Endometrial microvascular endothelial cells (primary cell): ENCODE results near the gene CCR7. TPM values are rescaled to one million over a fixed set of nuclear protein-coding genes. Genes with fewer than 3 reads are reported as not detected.

Experiments
- in situ Hi-C: cut with HindIII; loops from 2 replicates; pipeline ENCODE4 v1.10.0; 2017; ENCODE audit warnings: low sequenced_read_pairs, low pct_unique_long_range_greater_than_20kb; ENCODE audit errors: inconsistent ontology term
- total RNA-seq: library from RNA; depleted of rRNA; stranded (reverse); fragments of >200 nt; gene quantifications from one replicate; pipeline ENCODE4 v1.2.3, GENCODE V29; 2015; ENCODE audit errors: inconsistent ontology term

CCR7 gene
- total RNA-seq, 1 donor from 2014 or later, result not detected

DNA sequence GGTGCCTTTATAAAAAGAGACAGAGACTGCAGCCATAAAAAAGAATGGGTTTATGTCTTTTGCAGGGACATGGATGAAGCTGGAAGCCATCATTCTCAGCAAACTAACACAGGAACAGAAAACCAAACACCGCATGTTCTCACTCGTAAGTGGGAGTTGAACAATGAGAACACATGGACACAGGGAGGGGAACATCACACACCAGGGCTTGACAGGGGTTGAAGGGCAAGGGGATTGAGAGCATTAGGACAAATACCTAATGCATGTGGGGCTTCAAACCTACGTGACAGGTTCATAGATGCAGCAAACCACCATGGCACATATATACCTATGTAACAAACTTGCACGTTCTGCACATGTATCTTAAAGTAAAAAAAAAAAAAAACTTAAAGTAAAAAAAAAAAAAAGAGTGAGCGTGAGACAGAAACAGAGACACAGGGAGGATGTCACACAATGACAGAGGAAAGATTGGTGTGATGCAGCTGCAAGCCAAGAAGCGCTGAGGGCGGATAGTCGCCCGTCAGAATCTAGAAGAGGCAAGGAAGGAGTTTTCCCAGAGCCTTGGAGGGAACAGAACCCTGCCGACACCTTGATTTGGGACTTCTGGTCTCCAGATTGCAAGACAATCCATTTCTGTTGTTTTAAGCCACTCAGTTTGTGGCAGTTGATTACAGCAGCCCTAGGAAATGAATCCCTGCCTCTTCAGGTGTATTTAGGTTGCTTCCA is 36.4 kb downstream of the CCR7 start:
- in situ Hi-C loops, result no loop called here

- in situ Hi-C loops, result no loop called here
These were observed 38.6 kb downstream of the CCR7 start for GRCh38 chr17:40526668-40527067.

GRCh38 chr17:40525294-40525693 is 40.0 kb downstream of the CCR7 start:
- in situ Hi-C loops, result no loop called here

GRCh38 chr17:40524243-40524965 is 40.9 kb downstream of the CCR7 start:
- in situ Hi-C loops, result no loop called here

DNA sequence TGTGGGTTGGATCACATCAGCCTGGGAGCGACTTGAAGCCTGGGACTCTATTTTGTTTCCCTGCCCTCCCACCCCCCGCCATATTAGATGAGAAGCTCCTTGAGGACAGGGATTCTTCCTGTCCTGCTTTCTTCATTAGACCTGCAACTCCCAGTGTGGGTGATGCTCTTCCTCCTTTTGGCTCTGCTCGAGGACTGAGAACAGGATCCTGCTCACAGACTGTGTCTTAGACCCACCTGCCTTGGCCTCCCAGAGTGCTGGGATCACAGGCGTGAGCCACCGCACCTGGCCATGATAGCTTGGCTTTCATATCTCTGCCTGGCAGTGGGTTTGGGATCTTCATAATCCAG is 42.3 kb downstream of the CCR7 start:
- in situ Hi-C loops, result no loop called here

DNA sequence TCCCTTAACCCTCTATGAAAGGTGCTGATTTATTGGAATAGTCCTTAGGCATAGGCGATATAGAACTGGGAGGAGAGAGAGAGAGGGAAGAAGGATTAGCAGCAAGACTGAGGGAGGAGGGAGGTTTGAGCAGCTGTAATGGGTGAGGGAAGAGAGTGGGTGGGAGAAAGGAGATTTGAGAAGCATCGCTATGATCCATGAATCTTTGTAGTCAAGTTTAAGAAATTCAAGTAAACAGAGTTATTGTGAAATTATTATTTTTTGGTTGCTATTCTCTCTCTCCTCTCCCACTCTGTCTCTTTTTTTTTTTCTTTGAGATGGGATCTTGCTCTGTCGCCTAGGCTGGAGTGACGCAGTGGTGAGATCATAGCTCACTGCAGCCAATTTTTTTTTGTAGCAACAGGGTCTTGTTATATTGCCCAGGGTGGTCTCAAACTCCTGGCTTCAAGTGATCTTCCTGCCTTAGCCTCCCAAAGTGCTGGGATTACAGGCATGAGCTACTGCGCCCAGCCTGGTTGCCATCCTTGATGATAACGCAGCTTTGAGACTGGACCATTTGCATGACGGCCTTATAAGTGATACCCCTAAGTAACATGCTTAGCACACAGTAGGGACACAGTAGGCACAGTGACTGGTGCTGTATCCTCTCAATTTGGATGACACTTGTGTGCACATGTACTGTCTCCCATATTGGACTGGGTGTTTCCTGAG is 42.9 kb downstream of the CCR7 start:
- in situ Hi-C loops, result no loop called here

- in situ Hi-C loops, result no loop called here
These were observed 44.2 kb downstream of the CCR7 start for GRCh38 chr17:40520991-40521453.

DNA sequence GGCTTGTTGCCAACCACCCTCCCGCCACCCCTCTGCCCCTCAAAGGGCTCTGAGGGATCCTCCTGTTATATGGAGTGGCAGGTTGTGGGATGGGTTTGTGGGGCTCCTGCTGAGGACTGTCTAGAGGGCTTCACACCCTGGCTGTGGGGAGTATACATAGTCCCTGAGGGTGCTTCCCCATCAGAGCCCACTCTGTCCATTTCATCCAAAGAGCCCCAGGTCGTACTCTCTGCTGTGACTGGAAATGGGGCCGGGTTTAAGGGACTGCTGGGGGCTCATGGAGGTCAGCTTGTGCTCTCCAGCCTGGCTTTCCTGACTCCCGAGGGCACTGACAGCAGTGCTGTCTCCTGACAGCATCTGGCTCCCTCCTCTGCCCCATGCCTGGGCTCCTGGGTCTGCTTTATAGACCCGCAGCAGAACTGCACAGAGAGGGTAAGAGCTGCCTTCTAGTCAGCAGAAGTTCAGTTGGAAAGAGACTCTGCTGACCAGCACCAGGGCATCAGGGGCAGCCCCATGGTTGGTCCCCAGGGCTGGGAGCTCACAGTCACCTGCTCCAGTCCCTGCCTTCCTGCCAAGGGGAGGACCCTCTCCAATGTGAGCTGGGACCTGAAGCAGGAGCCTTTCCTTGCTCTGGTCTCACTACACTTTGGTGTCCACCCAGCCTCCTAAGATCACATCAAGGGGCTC is 46.0 kb downstream of the CCR7 start:
- in situ Hi-C loops, result no loop called here

DNA sequence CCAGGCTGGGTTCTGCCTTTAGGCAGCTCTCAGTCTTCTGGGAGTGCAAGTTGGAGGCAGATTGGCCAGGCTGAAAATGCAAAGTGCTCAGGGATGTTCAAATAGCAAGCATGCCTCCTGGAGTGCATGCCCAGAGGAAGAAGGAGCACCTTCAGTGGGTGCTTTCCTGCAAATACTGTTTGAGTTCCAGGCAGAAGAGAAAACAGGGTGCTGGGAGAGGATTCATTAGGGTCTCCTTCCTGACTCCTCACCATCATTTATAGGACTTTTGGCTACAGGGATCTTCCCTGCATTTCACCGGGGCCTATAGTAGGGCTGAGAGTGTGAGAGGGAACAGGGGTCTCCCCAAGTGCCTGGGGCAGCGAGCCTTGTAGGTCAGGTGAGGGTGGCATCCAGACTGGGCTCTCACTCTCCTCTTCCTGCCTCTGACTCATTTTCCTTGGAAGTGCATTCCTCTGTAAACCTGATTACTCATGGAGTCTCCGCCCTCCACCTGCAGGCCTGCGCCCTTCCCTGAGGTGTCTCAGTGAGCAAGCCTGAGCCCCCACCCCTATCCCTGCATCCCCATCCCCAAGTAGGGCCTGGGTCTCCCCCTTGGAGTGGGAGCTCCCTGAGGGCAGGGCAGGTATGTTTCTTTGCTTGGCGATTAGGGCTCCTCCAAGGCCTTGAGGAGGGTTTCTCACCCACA is 46.7 kb downstream of the CCR7 start:
- in situ Hi-C loops, result no loop called here

GRCh38 chr17:40517981-40518380 is 47.3 kb downstream of the CCR7 start:
- in situ Hi-C loops, result no loop called here

GRCh38 chr17:40517286-40517662 is 48.0 kb downstream of the CCR7 start:
- in situ Hi-C loops, result no loop called here

DNA sequence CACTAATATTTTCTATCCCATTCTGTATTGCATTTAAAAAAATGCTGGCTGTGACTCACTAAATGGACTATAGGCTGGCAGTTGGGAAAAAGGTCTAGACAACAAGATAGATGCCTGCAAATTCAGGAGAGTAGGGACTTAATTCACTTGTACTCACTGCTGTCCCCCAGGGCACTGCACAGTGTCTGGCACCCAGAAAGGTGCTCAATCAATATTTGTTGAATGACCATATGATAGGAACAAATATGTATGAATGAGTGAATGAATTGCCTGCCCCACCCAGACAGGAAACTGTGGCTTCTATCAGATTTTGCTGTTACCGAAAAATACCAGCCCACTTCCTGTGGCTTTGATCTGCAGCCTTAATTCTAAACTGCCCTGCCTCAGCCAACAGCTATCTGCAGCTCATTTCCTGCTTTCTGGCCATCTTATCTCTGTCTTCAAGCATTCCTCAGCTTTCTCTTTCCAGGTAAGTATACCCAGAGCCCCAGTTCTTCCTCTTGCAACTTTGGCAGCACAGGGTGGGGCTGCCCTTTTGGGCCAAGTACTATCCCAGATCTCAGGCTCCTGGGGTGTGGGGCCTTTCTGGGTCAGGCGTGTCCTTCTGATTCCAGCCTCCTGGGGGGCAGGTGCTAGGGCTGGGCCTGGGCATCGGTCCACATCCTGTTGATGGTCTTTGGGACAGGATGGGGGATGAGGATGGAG is 48.5 kb downstream of the CCR7 start:
- in situ Hi-C loops, result no loop called here

DNA sequence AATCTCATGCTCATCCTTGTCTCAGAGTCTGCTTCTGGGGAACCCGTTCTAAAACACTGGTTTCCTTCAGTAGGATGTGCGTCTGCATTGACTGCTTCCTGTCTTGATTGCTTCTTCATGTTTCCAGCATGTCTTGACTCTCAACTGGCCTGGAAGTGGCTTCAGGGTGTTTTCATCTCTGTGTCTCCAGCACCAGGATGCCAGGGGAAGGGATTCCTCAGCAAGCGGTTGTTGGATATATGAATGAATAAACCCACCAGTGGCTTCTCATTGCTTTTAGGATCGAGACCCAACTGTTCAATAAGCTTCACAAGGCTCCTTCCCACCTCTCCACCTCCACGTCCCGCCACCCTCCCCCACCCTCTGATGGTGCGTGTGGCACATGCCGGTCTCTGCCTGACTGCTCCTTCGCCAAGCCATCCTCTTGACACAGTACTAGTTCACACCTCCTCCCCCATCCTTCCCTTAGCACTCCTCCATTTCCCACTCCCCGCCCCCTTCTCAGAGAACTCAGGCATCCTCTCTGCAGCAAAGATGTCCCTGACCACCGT is 49.7 kb downstream of the CCR7 start:
- in situ Hi-C loops, result no loop called here

- in situ Hi-C loops, result no loop called here
These were observed 50.3 kb downstream of the CCR7 start for GRCh38 chr17:40515011-40515410.

DNA sequence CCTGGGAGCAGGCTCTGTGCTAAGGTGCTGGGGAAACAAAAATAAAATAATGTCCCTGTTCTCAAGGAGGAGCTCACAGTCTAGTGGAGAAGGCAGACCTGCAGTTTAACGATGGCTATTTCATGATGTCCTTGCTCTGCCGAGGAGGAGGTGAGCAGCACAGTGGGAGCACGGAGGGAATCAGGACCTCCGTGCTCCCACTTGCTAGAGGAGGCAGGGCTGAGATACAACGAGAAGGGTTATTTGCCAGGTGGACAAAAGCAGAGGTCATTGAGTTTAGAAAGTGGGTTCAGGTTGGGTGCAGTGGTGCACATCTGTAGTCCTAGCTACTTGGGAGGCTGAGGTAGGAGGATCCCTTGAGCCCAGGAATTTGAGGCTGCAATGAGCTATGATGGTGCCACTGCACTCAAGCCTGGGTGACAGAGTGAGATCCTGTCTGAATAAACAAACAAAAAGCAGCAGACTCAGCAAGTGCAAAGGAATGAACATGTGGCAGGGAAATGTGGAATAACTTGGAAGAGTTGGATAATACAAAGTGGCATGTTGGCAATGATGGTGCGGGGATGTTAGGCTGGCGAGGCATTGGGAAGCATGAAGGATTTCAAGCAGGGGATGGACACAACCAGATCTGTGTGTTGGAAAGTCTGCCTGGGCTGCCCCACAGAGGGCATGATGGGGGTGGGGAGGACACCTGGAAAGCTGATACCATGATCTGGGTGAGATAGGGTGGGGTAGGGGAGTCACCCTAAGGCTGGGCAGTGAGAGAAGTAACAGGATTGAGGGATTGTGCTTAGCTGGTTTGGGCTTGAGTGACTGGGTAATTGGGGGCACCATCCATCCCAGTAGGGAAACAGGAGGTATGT is 51.0 kb downstream of the CCR7 start:
- in situ Hi-C loops, result no loop called here

DNA sequence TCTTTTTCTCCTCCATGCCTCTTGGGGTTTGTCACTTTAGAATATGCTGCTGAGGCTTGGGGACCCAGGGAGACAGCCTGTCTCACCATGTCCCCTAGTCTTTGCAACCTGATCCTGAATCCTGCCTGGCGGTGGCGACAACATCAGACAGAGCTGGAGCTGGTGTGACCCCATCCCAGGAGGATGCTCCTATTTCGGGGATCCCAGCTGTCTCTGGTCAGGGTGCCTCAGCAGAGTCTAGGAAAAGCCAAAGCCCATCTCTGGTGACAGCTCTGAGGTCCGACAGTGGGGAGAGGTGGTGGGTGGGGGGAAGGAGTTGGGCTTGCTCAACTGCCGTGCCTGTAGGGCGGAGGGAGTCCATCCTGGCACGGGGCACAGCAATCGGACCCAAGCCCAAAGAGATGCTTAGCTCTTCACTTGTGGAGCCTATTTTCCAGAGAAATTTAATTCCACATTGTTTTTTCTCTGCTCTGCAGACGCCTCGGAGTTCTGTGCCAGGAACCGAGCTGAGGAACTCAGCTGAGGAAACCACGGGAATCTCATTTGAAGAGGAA is 53.5 kb downstream of the CCR7 start:
- in situ Hi-C loops, result no loop called here

DNA sequence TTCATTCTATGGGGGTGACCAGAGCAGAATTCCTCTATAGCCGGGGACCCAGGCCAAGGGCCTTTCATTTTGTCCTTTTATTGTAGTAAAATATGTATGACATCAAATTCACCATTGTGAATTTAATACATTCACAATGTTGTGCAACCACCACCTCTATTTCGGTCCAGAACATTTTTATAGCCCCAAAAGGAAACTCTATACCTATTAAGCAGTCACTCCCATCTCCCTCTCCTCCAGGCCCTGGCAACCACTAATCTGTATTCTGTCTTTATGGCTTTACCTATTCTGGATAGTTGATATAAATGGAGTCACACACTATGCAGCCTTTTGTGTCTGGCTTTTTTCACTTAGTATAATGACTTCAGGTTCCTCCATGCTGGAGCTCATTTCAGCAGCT is 54.1 kb downstream of the CCR7 start:
- in situ Hi-C loops, result no loop called here
